Heart left ventricle (tissue), 16 donors: ENCODE results near the gene ABCC11. TPM values are rescaled to one million over a fixed set of nuclear protein-coding genes. Genes with fewer than 3 reads are reported as not detected.
A peak's percentile ranks its signal among the peaks of the same experiment; 100 is the strongest.
"Not testable (repeated sequence)": the region's sequence is repeated elsewhere in the genome, so short reads cannot be mapped to it uniquely, and the experiment has no call there.

Experiments used
- ATAC-seq, 4 donors: fragments of 200-7000 bp; cut with Tn5 transposase; one replicate each; pipeline ENCODE4 v1.9.1; 2020 to 2022; ENCODE audit warnings: moderate library complexity in 4 of 4, mild to moderate bottlenecking in 3 of 4, moderate number of reproducible peaks in 1 of 4
- DNase-seq, 5 donors: peaks; one replicate each; pipeline ENCODE4 v3.0.0-alpha.2; 2020
- H3K27ac ChIP-seq, 12 donors: fragments of 200-600 bp; sonication (generic) in 4 of 12; one replicate each; pipeline versions ENCODE4 v1.5.0 to v1.8.0; 2016 to 2022; ENCODE audit warnings: mild to moderate bottlenecking in 2 of 12
- H3K27me3 ChIP-seq, 9 donors: fragments of 200-600 bp; sonication (generic) in 2 of 9; one replicate each; pipeline versions ENCODE4 v1.5.1 to v1.8.0; 2016 to 2022; ENCODE audit warnings: mild to moderate bottlenecking in 3 of 9
- H3K36me3 ChIP-seq, 9 donors: fragments of 200-600 bp; sonication (generic) in 2 of 9; one replicate each; pipeline versions ENCODE4 v1.5.0 to v1.8.0; 2018 to 2022; ENCODE audit warnings: mild to moderate bottlenecking in 2 of 9
- H3K4me1 ChIP-seq, 12 donors: fragments of 200-600 bp; sonication (generic) in 4 of 12; one replicate each; pipeline versions ENCODE4 v1.5.0 to v1.8.0; 2016 to 2022; ENCODE audit warnings: mild to moderate bottlenecking in 3 of 12
- H3K4me3 ChIP-seq, 12 donors: fragments of 200-600 bp; sonication (generic) in 4 of 12; one replicate each; pipeline versions ENCODE4 v1.5.0 to v1.8.0; 2017 to 2022; ENCODE audit warnings: mild to moderate bottlenecking in 9 of 12, moderate library complexity in 4 of 12
- H3K9me3 ChIP-seq, 12 donors: fragments of 200-600 bp; sonication (generic) in 4 of 12; one replicate each; pipeline versions ENCODE4 v1.5.0 to v1.8.0; 2016 to 2022; ENCODE audit warnings: mild to moderate bottlenecking in 1 of 12
- POLR2A ChIP-seq, 2 donors: fragments of 450-650 bp; IDR thresholded peaks; one replicate each; pipeline ENCODE4 v1.6.1; 2017; ENCODE audit warnings: antibody characterized with exemption in 2 of 2, mild to moderate bottlenecking in 2 of 2, moderate library complexity in 2 of 2
- WGBS, 4 donors: extraction: QIAGEN DNeasy Blood & Tissue Kit in 2 of 4; methylation state at CpG; one replicate each; pipeline versions ENCODE4 v1.1.5 to v1.1.7; 2013 to 2018; 5-methylcytosine and 5-hydroxymethylcytosine counted together
- intact Hi-C, 10 donors: fragments of 100-400 bp; cut with DNase I; formaldehyde crosslinking; loops; one replicate each; pipeline versions ENCODE4 v1.11.1 to v1.14.2; 2022
- polyA plus RNA-seq, 2 donors: library from polyadenylated mRNA; stranded (reverse); fragments of 200-250 nt; gene quantifications; one replicate each; pipeline ENCODE4 v1.2.3, GENCODE V29; 2013
- total RNA-seq, 9 donors: library from RNA; depleted of rRNA in 2 of 9; stranded (reverse); fragments of >200 nt in 2 of 9; fragmentation: NEBNext Ultra II Directional in 3 of 9; extraction: Animal tissue kit (Norgen Biotek cat#: 25700) in 3 of 9; gene quantifications; one replicate each; pipeline versions ENCODE4 v1.1.0 to v1.2.4, GENCODE V29; 2016 to 2023
- TF ChIP-seq, protein P1 (sequence below), 12 donors: fragments of 200-600 bp; sonication (generic) in 4 of 12; IDR thresholded peaks; one replicate each; pipeline versions ENCODE4 v1.5.0 to v1.8.0; 2018 to 2022; ENCODE audit warnings: antibody characterized with exemption in 12 of 12, mild to moderate bottlenecking in 5 of 12
- donor health status: ischemic (EF 13 %, LVEDD 7.1; RV severe dilation, severe dysfunction).
- donor health status: healthy with polysubstance abuse.
- donor health status: DM: no; HTN: yes; CAD: no.
- donor health status: DM: no; HTN: no; CAD: no.
- donor health status: ischemic (EF 25% LVEDD 6.9; RV normal size, moderate dysfunction).
- donor health status: ischemic (EF 25% LVEDD 5.7; RV mildly dilated, moderate dysfunction).
- donor health status: healthy.
- donor health status: DM: yes; HTN: yes; CAD: no.
- donor health status: ischemic (EF 35%, LVEDD 5.7; RV mildly dilated, moderate dysfunction).
- donor health status: nonischemic (EF 11% LVEDD 7.7; RV severe dilation, severe dysfunction).
- donor health status: DM: yes; HTN: yes; CAD: no.
- donor health status: PGD.
- donor health status: ischemic (EF 29% LVEDD 5.4; RV normal size, mild dysfunction).
- donor health status: nonischemic (EF 23%, LVEDD 6.1; RV moderate dilation, normal function).

ABCC11 gene
- total and polyA plus RNA-seq, 11 donors = 0.03 to 0.48 (median 0.20) TPM; not detected in 6

DNA sequence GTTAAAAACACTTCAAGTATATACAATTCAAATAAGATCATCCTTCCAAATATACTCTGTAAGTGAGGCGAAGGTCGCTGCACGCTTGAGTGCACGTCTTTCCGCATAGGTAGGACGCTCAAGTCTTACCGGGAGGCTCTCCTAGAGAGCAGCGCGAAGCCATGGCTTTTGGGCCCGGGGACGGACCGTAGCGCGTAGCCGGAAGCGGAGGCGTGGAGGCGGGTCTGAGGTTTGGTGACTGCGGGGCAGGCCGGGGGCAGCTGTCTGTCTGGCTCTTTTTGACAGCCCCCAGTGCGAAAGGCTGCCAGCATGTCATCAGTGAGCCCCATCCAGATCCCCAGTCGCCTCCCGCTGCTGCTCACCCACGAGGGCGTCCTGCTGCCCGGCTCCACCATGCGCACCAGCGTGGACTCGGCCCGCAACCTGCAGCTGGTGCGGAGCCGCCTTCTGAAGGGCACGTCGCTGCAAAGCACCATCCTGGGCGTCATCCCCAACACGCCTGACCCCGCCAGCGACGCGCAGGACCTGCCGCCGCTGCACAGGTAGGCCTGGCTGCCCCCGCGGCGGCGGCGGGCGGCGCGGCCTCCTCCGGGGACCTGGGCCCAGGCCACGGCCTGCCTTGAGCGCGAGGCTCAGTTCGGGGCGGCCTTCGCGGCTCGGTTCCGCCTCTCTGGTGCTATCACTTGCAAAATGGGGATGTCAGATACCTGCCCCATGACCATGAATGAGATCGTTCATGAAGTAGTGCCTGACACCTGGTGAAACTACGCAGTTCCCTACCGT, 3.1 kb downstream of the ABCC11 start, which contains the start of gene LONP2:
Gene LONP2 (plus strand): TSS at position 221 of the 783 bp plus-strand sequence. CDS start 89 bp downstream, at position 310.
- Histone ChIP-seq H3K9me3 (peaks cover 0 to 4% (median 0%) of the 10 kb centered on the region in 12 donors), H3K36me3 (peaks cover 0 to 6% (median 0%) of the 10 kb centered on the region in 9 donors), H3K4me1 (peaks cover 11 to 42% (median 31%) of the 10 kb centered on the region in 12 donors), H3K27me3 (no peaks in the 10 kb centered on the region), H3K4me3 (peak within 1 kb of the TSS; percentile 70 to 99 (median 90)), H3K27ac (peak within 1 kb of the TSS; percentile 54 to 90 (median 88))
- DNase-seq (peak; percentile 91 to 95 (median 93)), ATAC-seq (peak; percentile 97 to 100 (median 100))
- intact Hi-C loops = loop anchor here in 4 of 10 donors (5.0 to 10.0 kb wide), 3 partner anchors 33 to 381 kb away; no protein-coding TSS in a partner anchor
- TF ChIP-seq, protein P1, sequence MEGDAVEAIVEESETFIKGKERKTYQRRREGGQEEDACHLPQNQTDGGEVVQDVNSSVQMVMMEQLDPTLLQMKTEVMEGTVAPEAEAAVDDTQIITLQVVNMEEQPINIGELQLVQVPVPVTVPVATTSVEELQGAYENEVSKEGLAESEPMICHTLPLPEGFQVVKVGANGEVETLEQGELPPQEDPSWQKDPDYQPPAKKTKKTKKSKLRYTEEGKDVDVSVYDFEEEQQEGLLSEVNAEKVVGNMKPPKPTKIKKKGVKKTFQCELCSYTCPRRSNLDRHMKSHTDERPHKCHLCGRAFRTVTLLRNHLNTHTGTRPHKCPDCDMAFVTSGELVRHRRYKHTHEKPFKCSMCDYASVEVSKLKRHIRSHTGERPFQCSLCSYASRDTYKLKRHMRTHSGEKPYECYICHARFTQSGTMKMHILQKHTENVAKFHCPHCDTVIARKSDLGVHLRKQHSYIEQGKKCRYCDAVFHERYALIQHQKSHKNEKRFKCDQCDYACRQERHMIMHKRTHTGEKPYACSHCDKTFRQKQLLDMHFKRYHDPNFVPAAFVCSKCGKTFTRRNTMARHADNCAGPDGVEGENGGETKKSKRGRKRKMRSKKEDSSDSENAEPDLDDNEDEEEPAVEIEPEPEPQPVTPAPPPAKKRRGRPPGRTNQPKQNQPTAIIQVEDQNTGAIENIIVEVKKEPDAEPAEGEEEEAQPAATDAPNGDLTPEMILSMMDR (IDR thresholded peaks at IDR 0.05) = no peak
- peak in 1 of 2 donors; percentile 74 for TF ChIP-seq POLR2A (IDR thresholded peaks at IDR 0.05)
- WGBS, 4 donors = 0 to 1% (median 0%) methylated on average over 42 to 63 of the region's 63 CpGs

DNA sequence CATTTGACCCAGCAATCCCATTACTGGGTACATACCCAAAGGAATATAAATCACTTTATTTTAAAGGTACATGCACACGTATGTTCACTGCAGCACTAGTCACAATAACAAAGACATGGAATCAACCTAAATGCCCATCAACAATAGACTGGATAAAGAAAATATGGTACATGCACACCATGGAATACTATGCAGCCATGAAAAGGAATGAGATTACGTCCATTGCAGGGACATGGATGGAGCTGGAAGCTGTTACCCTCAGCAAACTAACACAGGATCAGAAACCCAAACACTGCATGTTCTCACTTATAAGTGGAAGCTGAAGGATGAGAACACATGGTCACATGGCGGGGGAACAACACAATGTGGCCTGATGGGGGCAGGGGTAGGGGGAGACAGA, 7.2 kb downstream of the ABCC11 start:
- not testable (repeated sequence) for H3K27ac ChIP-seq, H3K36me3 ChIP-seq, H3K9me3 ChIP-seq, H3K4me3 ChIP-seq, DNase-seq, ATAC-seq, H3K27me3 ChIP-seq
- 87 to 97% (median 95%) methylated on average over 3 of the region's 3 CpGs for WGBS, 4 donors
- H3K4me1 ChIP-seq = peaks cover 0 to 24% (median 4%) of the 10 kb centered on the region in 12 donors
- intact Hi-C loops = loop anchor here in 4 of 10 donors (5.0 to 10.0 kb wide), 3 partner anchors 37 to 385 kb away; no protein-coding TSS in a partner anchor

DNA sequence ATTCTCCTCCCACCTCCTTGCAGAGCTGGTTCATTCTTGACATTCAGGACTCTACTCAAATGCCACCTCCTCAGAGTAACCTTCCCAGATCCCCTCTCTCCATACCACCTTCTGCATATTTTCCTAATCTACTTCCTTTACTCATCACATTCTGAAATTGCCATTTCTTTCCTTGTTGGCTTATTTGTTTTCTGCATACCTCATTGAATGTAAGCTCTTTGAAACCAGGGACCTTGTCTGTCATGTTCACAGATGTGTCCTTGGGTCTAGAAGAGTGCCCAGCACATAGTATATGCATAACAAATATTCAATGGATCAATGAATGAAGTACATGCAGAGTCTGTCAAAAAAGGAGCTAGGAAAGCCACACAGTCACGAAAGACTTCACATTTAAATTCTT, 11.1 kb downstream of the ABCC11 start:
- ATAC-seq (no peak), DNase-seq (no peak)
- Histone ChIP-seq H3K27ac (no peak overlapping the region), H3K9me3 (peaks cover 0 to 2% (median 0%) of the 10 kb centered on the region in 12 donors), H3K36me3 (no peaks in the 10 kb centered on the region), H3K27me3 (no peaks in the 10 kb centered on the region), H3K4me3 (no peak overlapping the region), H3K4me1 (peaks cover 0 to 14% (median 0%) of the 10 kb centered on the region in 12 donors)
- intact Hi-C loops = loop anchor here in 7 of 10 donors (10.0 kb wide), 2 partner anchors 309 to 389 kb away; no protein-coding TSS in a partner anchor
- TF ChIP-seq, protein P1 (IDR thresholded peaks at IDR 0.05) = no peak
- TF ChIP-seq POLR2A (IDR thresholded peaks at IDR 0.05) = no peak
- WGBS, 4 donors = 65 to 71% (median 69%) methylated on average over 1 of the region's 1 CpG

DNA sequence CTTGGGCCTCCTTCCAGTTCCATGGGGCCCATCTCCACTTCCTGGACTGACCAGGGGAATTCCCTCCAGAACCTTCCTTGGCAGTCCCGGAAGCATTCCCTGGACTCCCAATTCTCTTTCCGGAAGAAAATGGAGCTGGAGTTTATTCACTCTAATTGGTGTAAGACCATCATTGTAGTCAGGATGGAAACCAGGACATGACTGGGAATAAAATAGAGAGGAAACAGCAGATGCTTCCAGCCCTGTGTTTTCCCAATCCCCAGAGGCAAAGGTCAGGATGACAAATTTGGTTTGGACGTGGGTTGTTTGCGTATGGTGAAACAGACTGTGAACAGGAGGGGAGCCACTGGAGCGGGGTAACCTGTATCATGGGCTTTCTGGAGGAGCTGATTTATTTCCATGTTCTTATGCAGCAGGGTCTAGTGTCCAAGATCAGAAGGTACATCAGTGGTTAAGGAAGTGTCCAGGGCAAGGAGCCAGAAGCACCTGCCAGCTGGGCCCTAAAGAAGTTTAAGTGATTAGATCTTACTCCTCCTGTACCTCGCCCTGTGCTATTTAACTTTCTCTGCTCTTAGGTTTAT, 11.7 kb downstream of the ABCC11 start:
- Histone ChIP-seq H3K9me3 (no peaks in the 10 kb centered on the region), H3K27me3 (no peaks in the 10 kb centered on the region), H3K27ac (no peak overlapping the region), H3K4me3 (no peak overlapping the region), H3K36me3 (no peaks in the 10 kb centered on the region), H3K4me1 (peaks cover 0 to 14% (median 0%) of the 10 kb centered on the region in 12 donors)
- DNase-seq (no peak), ATAC-seq (peak in 1 of 4 donors; percentile 45)
- intact Hi-C loops = loop anchor here in 7 of 10 donors (10.0 kb wide), 2 partner anchors 309 to 389 kb away; no protein-coding TSS in a partner anchor
- WGBS, 4 donors = 52 to 67% (median 56%) methylated on average over 6 of the region's 6 CpGs
- TF ChIP-seq, protein P1 (IDR thresholded peaks at IDR 0.05) = no peak
- no peak for TF ChIP-seq POLR2A (IDR thresholded peaks at IDR 0.05)
